Karpas-422 (cell line): Measurements from ENCODE around the gene ZNF488. TPM values are rescaled to one million over a fixed set of nuclear protein-coding genes. Genes with fewer than 3 reads are reported as not detected.

Experiments used
- DNase-seq: peaks from one replicate; pipeline ENCODE4 v3.0.0-alpha.2; 2015
- H2AFZ ChIP-seq: fragments of 200-600 bp; sonication (generic); 2 replicates; pipeline ENCODE4 v1.6.1; 2014; ENCODE audit warnings: antibody characterized with exemption, low read length, mixed read lengths
- H3K27ac ChIP-seq: fragments of 200-600 bp; sonication (generic); 2 replicates; pipeline ENCODE4 v1.5.1; 2014; ENCODE audit warnings: mild to moderate bottlenecking, low read length, moderate library complexity
- H3K27me3 ChIP-seq: fragments of 200-600 bp; sonication (generic); 2 replicates; pipeline ENCODE4 v1.6.1; 2014; ENCODE audit warnings: low read length, mixed read lengths
- H3K36me3 ChIP-seq: fragments of 200-600 bp; sonication (generic); 2 replicates; pipeline ENCODE4 v1.6.1; 2014; ENCODE audit warnings: low read length, mixed read lengths; ENCODE audit not compliant: insufficient read depth
- H3K4me1 ChIP-seq: fragments of 200-600 bp; sonication (generic); 2 replicates; pipeline ENCODE4 v1.6.1; 2014; ENCODE audit warnings: mild to moderate bottlenecking, low read length, mixed read lengths
- H3K4me2 ChIP-seq: fragments of 200-600 bp; sonication (generic); 2 replicates; pipeline ENCODE4 v1.6.1; 2014; ENCODE audit warnings: low read length, low read depth, mild to moderate bottlenecking; ENCODE audit not compliant: poor library complexity, severe bottlenecking
- H3K4me3 ChIP-seq: fragments of 200-600 bp; sonication (generic); 2 replicates; pipeline ENCODE4 v1.5.1; 2014; ENCODE audit warnings: mild to moderate bottlenecking, antibody characterized with exemption, low read length, mixed read lengths
- H3K79me2 ChIP-seq: fragments of 200-600 bp; sonication (generic); 2 replicates; pipeline ENCODE4 v1.6.1; 2014; ENCODE audit warnings: mild to moderate bottlenecking, low read length, mixed read lengths
- H3K9ac ChIP-seq: fragments of 200-600 bp; sonication (generic); 2 replicates; pipeline ENCODE4 v1.6.0; 2014; ENCODE audit warnings: low read length
- H3K9me2 ChIP-seq: fragments of 200-600 bp; sonication (generic), shearing (Covaris generic); replicated peaks from 2 replicates; pipeline ENCODE4 v1.6.0; 2014; ENCODE audit warnings: mild to moderate bottlenecking, low read length, moderate library complexity; ENCODE audit not compliant: insufficient read depth
- H3K9me3 ChIP-seq: fragments of 300-700, 200-600 bp; sonication (generic); 2 replicates; pipeline ENCODE4 v1.6.1; 2014; ENCODE audit warnings: low read length, mixed read lengths
- H4K20me1 ChIP-seq: fragments of 200-600 bp; sonication (generic); 2 replicates; pipeline ENCODE4 v1.6.1; 2014; ENCODE audit warnings: mild to moderate bottlenecking, antibody characterized with exemption, low read length, low read depth; ENCODE audit not compliant: insufficient read depth
- total RNA-seq: library from RNA; depleted of rRNA; stranded (reverse); fragments of >200 nt; shearing (Covaris generic); gene quantifications from 2 replicates; pipeline ENCODE4 v1.2.3, GENCODE V29; 2014; ENCODE audit warnings: low replicate concordance; rRNA removed

ZNF488 gene
- total RNA-seq, 1 experiment from 2014 or later, result not detected

DNA sequence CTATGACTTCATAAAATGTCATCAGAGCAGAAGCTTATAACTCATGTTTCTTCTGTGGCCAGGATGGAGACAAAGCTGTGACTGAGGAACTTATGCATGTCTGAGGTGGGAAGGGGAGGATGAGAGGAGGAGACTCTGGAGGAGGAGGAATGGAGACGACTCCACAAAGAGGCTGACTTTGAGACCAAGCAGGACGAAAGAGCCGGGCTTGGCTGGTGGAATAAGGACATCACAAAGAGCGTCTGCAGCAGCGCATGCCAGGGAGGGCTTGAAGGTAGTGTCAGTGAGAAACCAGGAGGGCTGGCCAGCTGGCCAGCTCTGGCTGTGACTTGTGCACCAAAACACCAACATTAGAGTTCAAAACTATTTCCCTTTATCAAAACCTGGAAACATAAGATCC, 68.0 kb downstream of the ZNF488 start:
- Histone ChIP-seq H3K4me3 (no peak overlapping the region), H3K27me3 (no peaks in the 10 kb centered on the region)
- DNase-seq, result no peak

More for the DNA sequence above, 68.0 kb downstream of the ZNF488 start:
- Histone ChIP-seq H3K79me2 (no peaks in the 10 kb centered on the region), H3K9me3 (no peaks in the 10 kb centered on the region), H3K4me1 (no peaks in the 10 kb centered on the region), H3K4me2 (no peak overlapping the region), H3K27ac (no peak overlapping the region), H3K9ac (no peak overlapping the region), H3K9me2 (no peaks in the 10 kb centered on the region), H2AFZ (no peak overlapping the region), H3K36me3 (no peaks in the 10 kb centered on the region), H4K20me1 (no peaks in the 10 kb centered on the region)

Other genes starting within 250 kb of the ZNF488 start
- gene GDF10, start 84.1 kb downstream of the ZNF488 start, total RNA-seq, result not detected in 2 replicates
- gene GDF2, start 61.8 kb downstream of the ZNF488 start, total RNA-seq, result not detected in 2 replicates
- gene RBP3, start 35.9 kb downstream of the ZNF488 start, total RNA-seq, result not detected in 2 replicates
- gene ANXA8, start 99.8 kb upstream of the ZNF488 start, total RNA-seq, result not detected in 2 replicates
- gene FAM25G, start 107.4 kb upstream of the ZNF488 start, total RNA-seq, result not detected in 2 replicates
- 11.8 and 12.0 TPM in 2 replicates for gene AGAP9, start 139.3 kb upstream of the ZNF488 start, total RNA-seq